Measurements from ENCODE around the gene PTPA. TPM values are rescaled to one million over a fixed set of nuclear protein-coding genes. Genes with fewer than 3 reads are reported as not detected.

The PTPA gene
- total and polyA plus RNA-seq, 2 of the 4 experiments (the other 2 are of a cell fraction): 124 to 149 TPM

GRCh38 chr9:129095908-129096307 lies 15.3 kb upstream of the PTPA start:
- Histone ChIP-seq H3K23ac (ENCODE audit: low read depth, low read length) (no peak overlapping the region), H3K27me3 (ENCODE audit: control insufficient read depth, insufficient read depth, low read length) (no peaks in the 10 kb centered on the region), H3K9ac (ENCODE audit: low read depth, low read length) (no peak overlapping the region), H3K9me1 (ENCODE audit: insufficient read depth, low read length) (no peaks in the 10 kb centered on the region), H3K9me3 (ENCODE audit: control insufficient read depth, insufficient read depth, low read length) (no peaks in the 10 kb centered on the region), H2BK120ac (ENCODE audit: low read depth, low read length) (no peak overlapping the region), H2BK15ac (ENCODE audit: low read depth, low read length) (no peak overlapping the region), H3K4me2 (ENCODE audit: low read depth, low read length) (no peak overlapping the region), H4K5ac (ENCODE audit: low read depth, low read length) (no peak overlapping the region), H4K8ac (ENCODE audit: low read depth in 2 of 2, low read length in 2 of 2) (no peak overlapping the region), H4K91ac (ENCODE audit: insufficient read depth, low read depth, low read length) (no peak overlapping the region), H3K4ac (ENCODE audit: low read depth, low read length) (no peak overlapping the region), H3K36me3 (ENCODE audit: control insufficient read depth, insufficient read depth, low read length) (peaks cover 32% of the 10 kb centered on the region), H4K20me1 (ENCODE audit: insufficient read depth, low read length) (no peaks in the 10 kb centered on the region), H3K14ac (replicated peaks; ENCODE audit: low read depth, low read length) (no peak overlapping the region), H3K4me3 (ENCODE audit: insufficient read depth, low read depth, low read length) (no peak overlapping the region), H2AK5ac (ENCODE audit: low read depth, low read length) (no peak overlapping the region), H2AFZ (replicated peaks; ENCODE audit: low read length, poor library complexity) (no peak overlapping the region), H3K27ac (ENCODE audit: insufficient read depth, low read length) (no peak overlapping the region), H2BK5ac (ENCODE audit: low read depth, low read length, poor library complexity, severe bottlenecking) (no peak overlapping the region), H3K56ac (ENCODE audit: extremely low read depth, insufficient read depth, low read length) (no peak overlapping the region), H3K79me1 (ENCODE audit: low read depth in 1 of 2, low read length in 2 of 2) (no peaks in the 10 kb centered on the region), H2BK20ac (ENCODE audit: low read depth, low read length) (no peak overlapping the region), H2AK9ac (replicated peaks; ENCODE audit: low read depth, low read length, poor library complexity) (no peak overlapping the region), H3K18ac (ENCODE audit: low read depth, low read length) (no peak overlapping the region), H3K4me1 (ENCODE audit: control insufficient read depth, insufficient read depth, low read length) (no peaks in the 10 kb centered on the region)
- CTCF ChIA-PET: no interaction called here
- dilution Hi-C loops (cut with HindIII; ENCODE audit: low sequenced_read_pairs, unreplicated experiment): no loop called here
- intact Hi-C loops (cut with micrococcal nuclease): no loop called here
- WGBS, 2 experiments (ENCODE audit: extremely low coverage in 2 of 2, insufficient read length in 1 of 2): 100% methylated on average over 2 of the region's 12 CpGs; no CpG with 5 or more reads in 1 of the 2 experiments
- ATAC-seq (ENCODE audit: low read depth): no peak
- TF ChIP-seq CHD1 (IDR thresholded peaks at IDR 0.05; ENCODE audit: low read depth, low read length): no peak
- TF ChIP-seq NFE2L2 (IDR thresholded peaks at IDR 0.05; ENCODE audit: low read depth, low read length): no peak
- TF ChIP-seq POLR2A (IDR thresholded peaks at IDR 0.05; ENCODE audit: low read depth, low read length): no peak
- TF ChIP-seq RFX5 (IDR thresholded peaks at IDR 0.05; ENCODE audit: low read depth, low read length): no peak
- no peak for TF ChIP-seq ELK1 (IDR thresholded peaks at IDR 0.05; ENCODE audit: borderline replicate concordance, low read depth, low read length)
- TF ChIP-seq CTCF (conservative IDR thresholded peaks at IDR 0.05; ENCODE audit: low read depth, low read length): no peak
- no peak for TF ChIP-seq SMC3 (IDR thresholded peaks at IDR 0.05; ENCODE audit: low read depth, low read length)
- TF ChIP-seq CEBPB (IDR thresholded peaks at IDR 0.05; ENCODE audit: low read depth, low read length): no peak
- no peak for TF ChIP-seq FOS (IDR thresholded peaks at IDR 0.05; ENCODE audit: low read depth, low read length)
- TF ChIP-seq USF2 (IDR thresholded peaks at IDR 0.05; ENCODE audit: low read depth, low read length): no peak
- no peak for TF ChIP-seq MAZ (IDR thresholded peaks at IDR 0.05; ENCODE audit: borderline replicate concordance, low read depth, low read length)
- no peak for TF ChIP-seq BHLHE40 (IDR thresholded peaks at IDR 0.05; ENCODE audit: low read depth, low read length)
- no peak for TF ChIP-seq RAD21 (IDR thresholded peaks at IDR 0.05; ENCODE audit: low read length)
- no peak for TF ChIP-seq MXI1 (IDR thresholded peaks at IDR 0.05; ENCODE audit: borderline replicate concordance, low read depth, low read length)
- TF ChIP-seq RCOR1 (IDR thresholded peaks at IDR 0.05; ENCODE audit: insufficient replicate concordance, low read length): no peak
- TF ChIP-seq MAFK (IDR thresholded peaks at IDR 0.05; ENCODE audit: low read depth, low read length): no peak
- no TSS peak for BruUV-seq (replicated peaks)
- no peak for DNase-seq
- in situ Hi-C loops (cut with MboI; ENCODE audit: low sequenced_read_pairs): no loop called here
- POLR2A ChIA-PET (ENCODE audit: unreplicated experiment): no interaction called here

Measured in IMR-90 (cell line).